Activated B cell treated with CpG ODN at 0.5 μM for 24 hours (primary cell): ENCODE measurements around the gene FBXO21. TPM values are rescaled to one million over a fixed set of nuclear protein-coding genes. Genes with fewer than 3 reads are reported as not detected.

Experiments used
- ATAC-seq: fragments of 200-7000 bp; cut with Tn5 transposase; one replicate; pipeline ENCODE4 v1.10.0; 2021; ENCODE audit warnings: low read depth, mild to moderate bottlenecking, moderate library complexity
- CTCF ChIA-PET: fragments of 350-600 bp; sonication (Branson Sonifier 250); formaldehyde crosslinking; loops from one replicate; lab custom pipeline; 2021; ENCODE audit warnings: antibody characterized with exemption; lab: Charles Lee
- POLR2A ChIA-PET: fragments of 350-600 bp; sonication (Branson Sonifier 250); formaldehyde crosslinking; loops from one replicate; lab custom pipeline; 2021; ENCODE audit warnings: antibody characterized with exemption; lab: Charles Lee
- DNase-seq: peaks from one replicate; pipeline ENCODE4 v3.0.0; 2022
- H3K27ac Mint-ChIP-seq: one replicate; pipeline ENCODE4 v1.8.0; 2020; ENCODE audit warnings: mixed read lengths
- H3K27me3 Mint-ChIP-seq: one replicate; pipeline ENCODE4 v1.8.0; 2021; ENCODE audit warnings: mixed read lengths
- H3K36me3 Mint-ChIP-seq: one replicate; pipeline ENCODE4 v1.8.0; 2021; ENCODE audit warnings: low read depth, mixed read lengths
- H3K4me1 Mint-ChIP-seq: one replicate; pipeline ENCODE4 v1.8.0; 2021; ENCODE audit warnings: mixed read lengths
- H3K4me3 Mint-ChIP-seq: one replicate; pipeline ENCODE4 v1.8.0; 2020; ENCODE audit warnings: mild to moderate bottlenecking, mixed read lengths
- H3K9me3 Mint-ChIP-seq: one replicate; pipeline ENCODE4 v1.8.0; 2020; ENCODE audit warnings: mixed read lengths
- intact Hi-C: fragments of 100-400 bp; cut with micrococcal nuclease; formaldehyde crosslinking; loops from one replicate; pipeline ENCODE4 v1.15.1; 2024
- total RNA-seq: library from RNA; stranded (reverse); gene quantifications from 2 replicates; pipeline ENCODE4 v1.2.3, GENCODE V29; 2022
- TF ChIP-seq, protein P1 (sequence below): fragments of 200-600 bp; IDR thresholded peaks from one replicate; pipeline ENCODE4 v1.8.0; 2022; ENCODE audit warnings: antibody characterized with exemption, mild to moderate bottlenecking

The FBXO21 gene
- total RNA-seq, 1 donor from 2014 or later = 41.5 TPM

- TF ChIP-seq, protein P1, sequence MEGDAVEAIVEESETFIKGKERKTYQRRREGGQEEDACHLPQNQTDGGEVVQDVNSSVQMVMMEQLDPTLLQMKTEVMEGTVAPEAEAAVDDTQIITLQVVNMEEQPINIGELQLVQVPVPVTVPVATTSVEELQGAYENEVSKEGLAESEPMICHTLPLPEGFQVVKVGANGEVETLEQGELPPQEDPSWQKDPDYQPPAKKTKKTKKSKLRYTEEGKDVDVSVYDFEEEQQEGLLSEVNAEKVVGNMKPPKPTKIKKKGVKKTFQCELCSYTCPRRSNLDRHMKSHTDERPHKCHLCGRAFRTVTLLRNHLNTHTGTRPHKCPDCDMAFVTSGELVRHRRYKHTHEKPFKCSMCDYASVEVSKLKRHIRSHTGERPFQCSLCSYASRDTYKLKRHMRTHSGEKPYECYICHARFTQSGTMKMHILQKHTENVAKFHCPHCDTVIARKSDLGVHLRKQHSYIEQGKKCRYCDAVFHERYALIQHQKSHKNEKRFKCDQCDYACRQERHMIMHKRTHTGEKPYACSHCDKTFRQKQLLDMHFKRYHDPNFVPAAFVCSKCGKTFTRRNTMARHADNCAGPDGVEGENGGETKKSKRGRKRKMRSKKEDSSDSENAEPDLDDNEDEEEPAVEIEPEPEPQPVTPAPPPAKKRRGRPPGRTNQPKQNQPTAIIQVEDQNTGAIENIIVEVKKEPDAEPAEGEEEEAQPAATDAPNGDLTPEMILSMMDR = no peak
- Mint-ChIP-seq H3K27ac (no peak overlapping the region), H3K4me3 (no peak overlapping the region), H3K36me3 (no peaks in the 10 kb centered on the region), H3K4me1 (no peaks in the 10 kb centered on the region), H3K9me3 (no peaks in the 10 kb centered on the region), H3K27me3 (peaks cover 13% of the 10 kb centered on the region)
- POLR2A ChIA-PET = no interaction called here
- ATAC-seq = no peak
- intact Hi-C loops = no loop called here
- CTCF ChIA-PET = no interaction called here
- DNase-seq = no peak
Observed at GRCh38 chr12:117218149-117218548, 27.9 kb upstream of the FBXO21 start.

DNA sequence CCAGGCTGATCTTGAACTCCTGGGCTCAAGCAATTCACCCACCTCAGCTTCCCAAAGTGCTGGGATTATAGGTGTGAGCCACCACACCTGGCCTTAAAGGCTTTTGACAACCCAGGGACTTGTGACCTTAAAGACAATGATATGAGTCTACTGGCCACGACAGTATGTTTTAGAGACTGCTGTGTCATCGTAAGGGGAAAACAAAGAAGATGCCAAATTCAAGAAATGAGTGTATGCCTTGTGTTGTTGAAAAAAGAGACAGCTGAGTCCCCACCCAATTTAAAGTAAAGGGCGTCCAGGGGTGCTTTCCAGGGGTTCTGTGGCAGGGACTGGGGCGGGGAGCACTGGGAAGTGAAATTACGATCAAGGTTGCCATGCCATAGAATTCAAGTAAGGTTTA is 26.4 kb upstream of the FBXO21 start:
- H3K4me1 Mint-ChIP-seq = no peaks in the 10 kb centered on the region
- no peaks in the 10 kb centered on the region for H3K36me3 Mint-ChIP-seq
- ChIA-PET POLR2A (interaction anchor here (0.6 kb wide), 1 partner anchor 632 kb away, joined by 5 read pairs; no protein-coding TSS in a partner anchor), CTCF (no interaction called here)
- ATAC-seq = no peak
- DNase-seq = no peak
- intact Hi-C loops = no loop called here
- peaks cover 16% of the 10 kb centered on the region for H3K27me3 Mint-ChIP-seq
- no peaks in the 10 kb centered on the region for H3K9me3 Mint-ChIP-seq
- TF ChIP-seq, protein P1 = no peak
- H3K4me3 Mint-ChIP-seq = no peak overlapping the region
- H3K27ac Mint-ChIP-seq = no peak overlapping the region

GRCh38 chr12:117214797-117215196 is 24.5 kb upstream of the FBXO21 start:
- ChIA-PET CTCF (no interaction called here), POLR2A (no interaction called here)
- TF ChIP-seq, protein P1 = no peak
- no peak overlapping the region for H3K4me3 Mint-ChIP-seq
- DNase-seq (no peak), ATAC-seq (no peak)
- no peaks in the 10 kb centered on the region for H3K9me3 Mint-ChIP-seq
- no peaks in the 10 kb centered on the region for H3K4me1 Mint-ChIP-seq
- no peak overlapping the region for H3K27ac Mint-ChIP-seq
- intact Hi-C loops = no loop called here
- peaks cover 19% of the 10 kb centered on the region for H3K27me3 Mint-ChIP-seq
- no peaks in the 10 kb centered on the region for H3K36me3 Mint-ChIP-seq

GRCh38 chr12:117213295-117213808 is 23.1 kb upstream of the FBXO21 start:
- DNase-seq (no peak), ATAC-seq (no peak)
- Mint-ChIP-seq H3K9me3 (no peaks in the 10 kb centered on the region), H3K36me3 (no peaks in the 10 kb centered on the region), H3K27me3 (peaks cover 22% of the 10 kb centered on the region), H3K4me3 (no peak overlapping the region), H3K27ac (no peak overlapping the region), H3K4me1 (no peaks in the 10 kb centered on the region)
- intact Hi-C loops = no loop called here
- TF ChIP-seq, protein P1 = no peak
- CTCF ChIA-PET = interaction anchor here (0.9 kb wide), 1 partner anchor 646 kb away, joined by 3 read pairs; no protein-coding TSS in a partner anchor
- POLR2A ChIA-PET = no interaction called here

- H3K9me3 Mint-ChIP-seq = no peaks in the 10 kb centered on the region
- DNase-seq = peak; percentile 26
- peaks cover 24% of the 10 kb centered on the region for H3K27me3 Mint-ChIP-seq
- POLR2A ChIA-PET = no interaction called here
- no peak overlapping the region for H3K27ac Mint-ChIP-seq
- no peak overlapping the region for H3K4me3 Mint-ChIP-seq
- CTCF ChIA-PET = interaction anchor here (0.9 kb wide), 2 partner anchors 637 to 646 kb away, joined by 3 read pairs; no protein-coding TSS in a partner anchor
- H3K4me1 Mint-ChIP-seq = no peaks in the 10 kb centered on the region
- TF ChIP-seq, protein P1 = peak; percentile 92
- intact Hi-C loops = loop anchor here (1.0 kb wide), 4 partner anchors 187 to 638 kb away; no protein-coding TSS in a partner anchor
- no peaks in the 10 kb centered on the region for H3K36me3 Mint-ChIP-seq
- ATAC-seq = peak; percentile 54
Observed at GRCh38 chr12:117212563-117213190, 22.4 kb upstream of the FBXO21 start.
